Psoas muscle (tissue), 8 donors: ENCODE measurements around the gene JPT2. TPM values are rescaled to one million over a fixed set of nuclear protein-coding genes. Genes with fewer than 3 reads are reported as not detected.

Experiments
- ATAC-seq, 4 donors: fragments of 200-7000 bp; cut with Tn5 transposase; one replicate each; pipeline ENCODE4 v1.9.1; 2020; ENCODE audit warnings: moderate library complexity in 3 of 4, mild to moderate bottlenecking in 2 of 4
- DNase-seq, 2 donors: peaks; one replicate each; pipeline ENCODE4 v3.0.0-alpha.2; 2020
- H3K27ac ChIP-seq: fragments of 200-600 bp; one replicate; pipeline ENCODE4 v1.8.0; 2022
- H3K27me3 ChIP-seq, 3 donors: fragments of 200-600 bp in 1 of 3; one replicate each; pipeline versions ENCODE4 v1.6.1 to v1.8.0; 2013 to 2022; ENCODE audit warnings: low read length in 2 of 3, mild to moderate bottlenecking in 2 of 3, moderate library complexity in 1 of 3; ENCODE audit not compliant: insufficient read depth in 3 of 3
- H3K36me3 ChIP-seq, 2 donors: fragments of 200-600 bp in 1 of 2; one replicate each; pipeline versions ENCODE4 v1.6.1 to v1.8.0; 2013 to 2022; ENCODE audit warnings: low read depth in 1 of 2, mild to moderate bottlenecking in 1 of 2, moderate library complexity in 1 of 2; ENCODE audit not compliant: insufficient read depth in 1 of 2
- H3K4me1 ChIP-seq: fragments of 200-600 bp; one replicate; pipeline ENCODE4 v1.8.0; 2022
- H3K4me3 ChIP-seq: fragments of 200-600 bp; one replicate; pipeline ENCODE4 v1.8.0; 2022; ENCODE audit warnings: mild to moderate bottlenecking
- H3K9me3 ChIP-seq: fragments of 200-600 bp; one replicate; pipeline ENCODE4 v1.8.0; 2022
- CTCF ChIP-seq: fragments of 200-600 bp; IDR thresholded peaks from one replicate; pipeline ENCODE4 v1.8.0; 2022; ENCODE audit warnings: antibody characterized with exemption
- WGBS, 3 donors: extraction: QIAGEN DNeasy Blood & Tissue Kit; methylation state at CpG; one replicate each; pipeline versions ENCODE4 v1.1.6 to v1.1.7; 2013; 5-methylcytosine and 5-hydroxymethylcytosine counted together
- intact Hi-C, 2 donors: fragments of 100-400 bp; cut with DNase I; formaldehyde crosslinking; loops; one replicate each; pipeline versions ENCODE4 v1.11.0 to v1.14.2; 2022
- polyA plus RNA-seq, 3 donors: library from polyadenylated mRNA; stranded (reverse); fragments of 200-250 nt; gene quantifications; one replicate each; pipeline ENCODE4 v1.2.3, GENCODE V29; 2013
- total RNA-seq, 4 donors: library from RNA; stranded (reverse); fragmentation: NEBNext Ultra II Directional in 2 of 4; extraction: Animal tissue kit (Norgen Biotek cat#: 25700) in 2 of 4; gene quantifications; one replicate each; pipeline versions ENCODE4 v1.2.1 to v1.2.4, GENCODE V29; 2021 to 2023
- donor health status: healthy with polysubstance abuse.
- donor health status: DM: no; HTN: no; CAD: no; lungs with moderate emphysema.
- donor health status: Bipolar disorder and iron deficiency.
- donor health status: healthy.
- donor health status: DM: yes; HTN: yes; CAD: no.
- donor health status: DM: no; HTN: no; CAD: no.
- donor health status: DM: no; HTN: no; CAD: no.
- donor health status: DM: yes; HTN: yes; CAD: no.

The JPT2 gene
- total and polyA plus RNA-seq, 7 donors: 14.4 to 30.6 (median 24.1) TPM

GRCh38 chr16:1674751-1675664, 3.1 kb upstream of the JPT2 start:
- Histone ChIP-seq H3K9me3 (no peaks in the 10 kb centered on the region), H3K27me3 (no peaks in the 10 kb centered on the region), H3K36me3 (peaks cover 3 to 65% of the 10 kb centered on the region in 2 donors), H3K4me1 (peaks cover 6% of the 10 kb centered on the region), H3K27ac (no peak overlapping the region), H3K4me3 (no peak overlapping the region)
- ATAC-seq: no peak
- TF ChIP-seq CTCF: no peak
- intact Hi-C loops: loop anchor here in 1 of 2 donors (5.0 kb wide), 2 partner anchors 63 to 193 kb away; partner anchors contain the start of genes CRAMP1 and IFT140
- 90 to 92% (median 92%) methylated on average over 18 to 19 of the region's 19 CpGs for WGBS, 3 donors
- no peak for DNase-seq

GRCh38 chr16:1676661-1677060, 1.4 kb upstream of the JPT2 start:
- Histone ChIP-seq H3K27me3 (no peaks in the 10 kb centered on the region), H3K36me3 (peaks cover 3 to 48% of the 10 kb centered on the region in 2 donors), H3K9me3 (no peaks in the 10 kb centered on the region), H3K4me3 (no peak overlapping the region), H3K27ac (no peak overlapping the region), H3K4me1 (peaks cover 6% of the 10 kb centered on the region)
- no peak for TF ChIP-seq CTCF
- intact Hi-C loops: loop anchor here in 1 of 2 donors (5.0 kb wide), 1 partner anchor 64 kb away; the partner anchor contains the start of genes CRAMP1 and IFT140
- 92 to 93% (median 92%) methylated on average over 12 of the region's 12 CpGs for WGBS, 3 donors
- ATAC-seq (no peak), DNase-seq (no peak)

GRCh38 chr16:1677339-1677738, 740 bp upstream of the JPT2 start:
- peaks cover 3 to 42% of the 10 kb centered on the region in 2 donors for H3K36me3 ChIP-seq
- H3K27ac ChIP-seq: peak overlapping the region; percentile 71
- intact Hi-C loops: loop anchor here in 1 of 2 donors (5.0 kb wide), 1 partner anchor 65 kb away; the partner anchor contains the start of genes CRAMP1 and IFT140
- H3K27me3 ChIP-seq: no peaks in the 10 kb centered on the region
- peaks cover 6% of the 10 kb centered on the region for H3K4me1 ChIP-seq
- H3K9me3 ChIP-seq: no peaks in the 10 kb centered on the region
- no peak for TF ChIP-seq CTCF
- H3K4me3 ChIP-seq: peak overlapping the region; percentile 81
- no peak for ATAC-seq
- no peak for DNase-seq
- 89 to 90% (median 89%) methylated on average over 18 of the region's 18 CpGs for WGBS, 3 donors

GRCh38 chr16:1678500-1679098, 520 bp downstream of the JPT2 start:
- Histone ChIP-seq H3K9me3 (no peaks in the 10 kb centered on the region), H3K4me1 (peaks cover 6% of the 10 kb centered on the region), H3K27ac (peak overlapping the region; percentile 71), H3K27me3 (no peaks in the 10 kb centered on the region), H3K4me3 (peak overlapping the region; percentile 81), H3K36me3 (peaks cover 3 to 36% of the 10 kb centered on the region in 2 donors)
- ATAC-seq: peak; percentile 9 to 41 (median 28)
- intact Hi-C loops: loop anchor here in 1 of 2 donors (5.0 kb wide), 1 partner anchor 66 kb away; the partner anchor contains the start of genes CRAMP1 and IFT140
- 2 to 3% (median 3%) methylated on average over 30 to 45 of the region's 45 CpGs for WGBS, 3 donors
- peak in 1 of 2 donors; percentile 39 for DNase-seq
- no peak for TF ChIP-seq CTCF
